ENCODE measurements around the gene ATG4C. TPM values are rescaled to one million over a fixed set of nuclear protein-coding genes. Genes with fewer than 3 reads are reported as not detected.
"Not testable (repeated sequence)": the region's sequence is repeated elsewhere in the genome, so short reads cannot be mapped to it uniquely, and the experiment has no call there.

ATG4C gene
- total RNA-seq, 4 donors from 2014 or later: 0.60 to 10.6 (median 5.5) TPM; not detected in 1

DNA sequence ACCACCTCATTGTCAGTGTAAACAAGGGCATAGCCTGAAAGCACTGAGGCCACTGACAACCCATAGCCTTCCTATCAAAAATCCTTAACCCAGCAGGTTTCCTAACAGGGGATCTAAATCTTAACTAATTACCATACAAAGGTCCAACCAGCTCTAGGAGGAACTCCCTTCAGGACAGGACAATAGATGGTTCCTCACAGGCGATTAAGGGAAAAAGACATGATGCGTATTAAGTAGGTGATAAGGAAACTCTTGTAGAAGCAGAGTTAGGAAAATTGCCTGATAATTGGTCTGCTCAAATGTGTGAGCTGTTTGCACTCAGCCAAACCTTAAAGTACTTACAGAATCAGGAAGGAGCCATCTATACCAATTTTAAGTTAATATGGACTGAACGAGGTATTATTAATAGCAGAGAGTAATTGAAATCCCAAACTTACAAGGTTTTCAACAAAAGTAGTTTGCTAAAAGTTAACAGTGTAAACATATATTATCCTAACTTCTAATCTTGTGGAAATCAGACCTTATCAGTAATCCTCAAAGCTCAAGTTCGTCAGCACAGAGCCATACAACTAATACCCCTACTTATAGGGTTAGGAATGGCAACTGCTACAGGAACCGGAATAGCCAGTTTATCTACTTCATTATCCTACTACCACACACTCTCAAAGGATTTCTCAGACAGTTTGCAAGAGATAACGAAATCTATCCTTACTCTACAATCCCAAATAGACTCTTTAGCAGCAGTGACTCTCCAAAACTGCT is 23.7 kb upstream of the ATG4C start:
- H3K36me3 ChIP-seq; intact Hi-C loops (cut with DNase I; ENCODE audit: low total_unique reads); H3K4me3 ChIP-seq; H3K9me3 ChIP-seq; H3K4me1 ChIP-seq; H3K27ac ChIP-seq; in situ Hi-C loops (cut with MboI; ENCODE audit: low pct_ligation_motif_present in 1 of 4, low pct_unique_long_range_greater_than_20kb in 1 of 4, low sequenced_read_pairs in 3 of 4); DNase-seq; H3K27me3 ChIP-seq: not testable (repeated sequence)
- WGBS, 2 donors (ENCODE audit: low coverage in 1 of 2): 76 to 100% methylated on average over 2 to 6 of the region's 6 CpGs

GRCh38 chr1:62761223-62761870 is 22.6 kb upstream of the ATG4C start:
- H3K36me3 ChIP-seq; H3K27me3 ChIP-seq; DNase-seq; H3K9me3 ChIP-seq; in situ Hi-C loops (cut with MboI; ENCODE audit: low pct_ligation_motif_present in 1 of 4, low pct_unique_long_range_greater_than_20kb in 1 of 4, low sequenced_read_pairs in 3 of 4); H3K4me3 ChIP-seq; intact Hi-C loops (cut with DNase I; ENCODE audit: low total_unique reads); H3K4me1 ChIP-seq; H3K27ac ChIP-seq: not testable (repeated sequence)
- WGBS, 2 donors (ENCODE audit: low coverage in 1 of 2): 97% methylated on average over 9 of the region's 30 CpGs; no CpG with 5 or more reads in 1 of the 2 donors

DNA sequence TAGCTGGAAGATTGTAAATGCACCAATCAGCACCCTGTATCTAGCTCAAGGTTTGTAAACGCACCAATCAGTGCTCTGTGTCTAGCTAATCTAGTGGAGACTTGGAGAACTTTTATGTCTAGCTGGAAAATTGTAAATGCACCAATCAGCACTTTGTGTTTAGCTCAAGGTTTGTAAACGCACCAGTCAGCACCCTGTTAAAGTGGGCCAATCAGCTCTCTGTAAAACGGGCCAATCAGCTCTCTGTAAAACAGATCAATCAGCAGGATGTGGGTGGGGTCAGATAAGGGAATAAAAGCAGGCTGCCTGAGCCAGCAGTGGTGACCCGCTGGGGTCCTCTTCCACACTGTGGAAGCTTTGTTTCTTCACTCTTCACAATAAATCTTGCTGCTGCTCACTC is 21.9 kb upstream of the ATG4C start:
- H3K27ac ChIP-seq; H3K27me3 ChIP-seq; H3K9me3 ChIP-seq; intact Hi-C loops (cut with DNase I; ENCODE audit: low total_unique reads); H3K36me3 ChIP-seq; H3K4me1 ChIP-seq; H3K4me3 ChIP-seq; DNase-seq; in situ Hi-C loops (cut with MboI; ENCODE audit: low pct_ligation_motif_present in 1 of 4, low pct_unique_long_range_greater_than_20kb in 1 of 4, low sequenced_read_pairs in 3 of 4): not testable (repeated sequence)
- 80 to 85% methylated on average over 1 to 4 of the region's 4 CpGs for WGBS, 2 donors (ENCODE audit: low coverage in 1 of 2)

DNA sequence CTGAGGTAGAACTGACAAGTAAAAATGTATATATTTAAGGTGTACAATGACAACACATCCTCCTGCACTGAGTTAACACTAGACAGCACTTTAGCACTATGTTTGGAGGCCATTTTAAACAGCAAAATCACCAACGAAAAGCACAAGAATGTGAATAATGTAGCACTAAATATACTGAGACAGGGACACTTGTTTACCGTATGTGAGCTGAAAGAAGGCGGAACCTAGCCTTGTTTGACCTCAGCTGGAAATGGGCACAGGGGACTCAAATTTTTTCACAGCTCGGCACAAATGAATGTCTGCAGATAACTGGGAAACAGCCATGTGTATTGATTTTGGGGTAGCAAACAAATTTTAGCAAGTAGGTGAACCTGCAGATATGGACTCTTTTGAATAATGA is 18.0 kb upstream of the ATG4C start:
- in situ Hi-C loops (cut with MboI; ENCODE audit: low pct_ligation_motif_present in 1 of 4, low pct_unique_long_range_greater_than_20kb in 1 of 4, low sequenced_read_pairs in 3 of 4) (no loop called here), intact Hi-C loops (cut with DNase I; ENCODE audit: low total_unique reads) (no loop called here)
- DNase-seq: no peak
- no peak for TF ChIP-seq CTCF (IDR thresholded peaks at IDR 0.05)
- no peaks in the 10 kb centered on the region for H3K27me3 ChIP-seq
- H3K4me3 ChIP-seq: no peak overlapping the region
- H3K27ac ChIP-seq: no peak overlapping the region
- no peaks in the 10 kb centered on the region for H3K36me3 ChIP-seq
- H3K9me3 ChIP-seq: no peaks in the 10 kb centered on the region
- WGBS, 2 donors (ENCODE audit: low coverage in 1 of 2): 50 to 60% methylated on average over 3 to 4 of the region's 4 CpGs
- no peaks in the 10 kb centered on the region for H3K4me1 ChIP-seq

DNA sequence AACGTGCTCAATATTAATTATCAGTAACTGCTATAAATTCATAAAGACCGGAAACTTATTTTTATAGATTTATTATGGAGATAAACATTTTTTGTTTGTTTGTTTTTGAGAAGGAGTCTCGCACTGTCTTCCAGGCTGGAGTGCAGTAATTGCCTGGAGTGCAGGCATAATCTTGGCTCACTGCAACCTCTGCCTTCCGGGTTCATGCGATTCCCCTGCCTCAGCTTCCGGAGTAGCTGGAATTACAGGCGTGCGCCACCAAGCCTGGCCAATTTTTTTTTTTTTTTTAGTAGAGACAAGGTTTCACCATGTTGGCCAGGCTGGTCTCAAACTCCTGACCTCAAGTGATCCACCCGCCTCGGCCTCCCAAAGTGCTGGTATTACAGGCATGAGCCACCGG is 15.4 kb upstream of the ATG4C start:
- H3K27me3 ChIP-seq; H3K4me1 ChIP-seq; H3K4me3 ChIP-seq; H3K9me3 ChIP-seq; in situ Hi-C loops (cut with MboI; ENCODE audit: low pct_ligation_motif_present in 1 of 4, low pct_unique_long_range_greater_than_20kb in 1 of 4, low sequenced_read_pairs in 3 of 4); H3K27ac ChIP-seq; intact Hi-C loops (cut with DNase I; ENCODE audit: low total_unique reads); H3K36me3 ChIP-seq; DNase-seq: not testable (repeated sequence)
- 37 to 82% methylated on average over 9 to 11 of the region's 11 CpGs for WGBS, 2 donors (ENCODE audit: low coverage in 1 of 2)

DNA sequence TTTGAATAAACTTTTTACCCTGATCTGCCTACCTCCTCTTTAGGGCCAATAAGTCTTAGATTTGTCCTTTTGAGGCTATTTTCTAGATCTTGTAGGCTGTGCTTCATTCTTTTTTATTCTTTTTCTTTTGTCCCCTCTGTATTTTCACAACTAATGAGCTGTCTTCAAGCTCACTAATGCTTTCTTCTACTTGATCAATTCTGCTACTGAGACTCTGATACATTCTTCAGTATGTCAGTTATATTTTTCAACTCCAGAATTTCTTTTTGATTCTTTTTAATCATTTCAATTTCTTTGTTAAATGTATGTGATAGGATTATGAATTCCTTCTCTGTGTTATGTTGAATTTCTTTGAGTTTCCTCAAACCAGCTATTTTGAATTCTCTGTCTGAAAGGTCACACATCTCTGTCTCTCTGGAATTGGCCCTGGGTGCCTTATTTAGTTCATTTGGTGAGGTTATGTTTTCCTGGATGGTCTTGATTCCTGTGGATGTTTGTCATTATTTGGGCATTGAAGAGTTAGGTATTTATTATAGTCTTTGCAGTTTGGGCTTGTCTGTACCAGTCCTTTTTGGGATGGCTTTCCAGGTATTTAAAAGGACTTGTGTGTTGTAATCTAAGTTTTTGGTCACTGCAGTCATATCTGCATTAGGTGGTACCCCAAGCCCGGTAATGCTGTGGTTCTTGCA is 11.2 kb upstream of the ATG4C start:
- no peak for DNase-seq
- Histone ChIP-seq H3K27me3 (no peaks in the 10 kb centered on the region), H3K9me3 (no peaks in the 10 kb centered on the region), H3K4me3 (no peak overlapping the region), H3K4me1 (no peaks in the 10 kb centered on the region), H3K36me3 (no peaks in the 10 kb centered on the region), H3K27ac (no peak overlapping the region)
- in situ Hi-C loops (cut with MboI; ENCODE audit: low pct_ligation_motif_present in 1 of 4, low pct_unique_long_range_greater_than_20kb in 1 of 4, low sequenced_read_pairs in 3 of 4) (no loop called here), intact Hi-C loops (cut with DNase I; ENCODE audit: low total_unique reads) (no loop called here)
- 96% methylated on average over 1 of the region's 1 CpG; no CpG with 5 or more reads in 1 of the 2 donors for WGBS, 2 donors (ENCODE audit: low coverage in 1 of 2)
- TF ChIP-seq POLR2A (IDR thresholded peaks at IDR 0.05): no peak
- TF ChIP-seq EP300 (IDR thresholded peaks at IDR 0.05; ENCODE audit: low read depth): no peak
- TF ChIP-seq POLR2AphosphoS5 (IDR thresholded peaks at IDR 0.05): no peak
- no peak for TF ChIP-seq CTCF (IDR thresholded peaks at IDR 0.05)

Data from transverse colon (tissue), 4 donors.